Central memory CD8-positive, alpha-beta T cell (primary cell): ENCODE results near the gene ACTR5.
"Not testable (repeated sequence)": the region's sequence is repeated elsewhere in the genome, so short reads cannot be mapped to it uniquely, and the experiment has no call there.

Source experiments
- ATAC-seq: fragments of 150-1000 bp; cut with Tn5 transposase; replicated peaks from 2 replicates; pipeline ENCODE4 v1.10.0; 2022; ENCODE audit warnings: mild to moderate bottlenecking, moderate FRiP score, moderate number of reproducible peaks; ENCODE audit not compliant: poor library complexity, severe bottlenecking; ENCODE audit errors: extremely low read depth
- DNase-seq, 2 donors: peaks; one replicate each; pipeline ENCODE4 v3.0.0; 2021; ENCODE audit warnings: low spot score in 2 of 2
- H3K27ac Mint-ChIP-seq: one replicate; pipeline ENCODE4 v1.8.0; 2022; ENCODE audit warnings: low read depth, mild to moderate bottlenecking, moderate library complexity, mixed read lengths
- H3K27me3 Mint-ChIP-seq: one replicate; pipeline ENCODE4 v1.8.0; 2022; ENCODE audit warnings: mixed read lengths
- H3K36me3 Mint-ChIP-seq: one replicate; pipeline ENCODE4 v1.8.0; 2022; ENCODE audit warnings: mild to moderate bottlenecking, moderate library complexity, mixed read lengths; ENCODE audit not compliant: insufficient read depth
- H3K4me1 Mint-ChIP-seq: one replicate; pipeline ENCODE4 v1.8.0; 2022; ENCODE audit warnings: mixed read lengths
- H3K4me3 Mint-ChIP-seq: one replicate; pipeline ENCODE4 v1.8.0; 2022; ENCODE audit warnings: mild to moderate bottlenecking, moderate library complexity, mixed read lengths
- H3K9me3 Mint-ChIP-seq: one replicate; pipeline ENCODE4 v1.8.0; 2022; ENCODE audit warnings: mixed read lengths

Gene ACTR5

GRCh38 chr20:38805502-38805957 is 57.3 kb downstream of the ACTR5 start, which contains the start of gene PPP1R16B:
PPP1R16B (plus strand) TSS chr20:38805697; CDS start chr20:38835926, 30,229 bp downstream.
- ATAC-seq (peak; percentile 69), DNase-seq (peak; percentile 79 to 87)
- Mint-ChIP-seq H3K4me3 (peak within 1 kb of the TSS; percentile 84), H3K27ac (peak within 1 kb of the TSS; percentile 95), H3K27me3 (no peaks in the 10 kb centered on the region), H3K9me3 (no peaks in the 10 kb centered on the region), H3K36me3 (peaks cover 55% of the 10 kb centered on the region), H3K4me1 (peaks cover 54% of the 10 kb centered on the region)

- peak; percentile 5 for ATAC-seq
- peak overlapping the region; percentile 95 for H3K27ac Mint-ChIP-seq
- H3K4me1 Mint-ChIP-seq = peaks cover 61% of the 10 kb centered on the region
- H3K4me3 Mint-ChIP-seq = peak overlapping the region; percentile 84
- peaks cover 60% of the 10 kb centered on the region for H3K36me3 Mint-ChIP-seq
- H3K27me3 Mint-ChIP-seq = no peaks in the 10 kb centered on the region
- peak; percentile 40 to 51 for DNase-seq
- H3K9me3 Mint-ChIP-seq = no peaks in the 10 kb centered on the region
Observed at GRCh38 chr20:38805958-38806854, 57.9 kb downstream of the ACTR5 start.

GRCh38 chr20:38806855-38807655 is 58.8 kb downstream of the ACTR5 start:
- peak; percentile 44 to 61 for DNase-seq
- peak; percentile 6 for ATAC-seq
- Mint-ChIP-seq H3K27me3 (no peaks in the 10 kb centered on the region), H3K4me1 (peaks cover 69% of the 10 kb centered on the region), H3K36me3 (peaks cover 64% of the 10 kb centered on the region), H3K4me3 (peak overlapping the region; percentile 84), H3K27ac (peak overlapping the region; percentile 95), H3K9me3 (no peaks in the 10 kb centered on the region)

- H3K4me1 Mint-ChIP-seq = peaks cover 80% of the 10 kb centered on the region
- H3K4me3 Mint-ChIP-seq = peak overlapping the region; percentile 84
- DNase-seq = no peak
- no peaks in the 10 kb centered on the region for H3K9me3 Mint-ChIP-seq
- peaks cover 68% of the 10 kb centered on the region for H3K36me3 Mint-ChIP-seq
- no peak for ATAC-seq
- H3K27ac Mint-ChIP-seq = peak overlapping the region; percentile 90
- H3K27me3 Mint-ChIP-seq = no peaks in the 10 kb centered on the region
Observed at GRCh38 chr20:38809942-38810341, 61.7 kb downstream of the ACTR5 start.

- Mint-ChIP-seq H3K27ac (peak overlapping the region; percentile 56), H3K4me1 (peaks cover 88% of the 10 kb centered on the region), H3K27me3 (no peaks in the 10 kb centered on the region), H3K9me3 (no peaks in the 10 kb centered on the region), H3K4me3 (peak overlapping the region; percentile 84), H3K36me3 (peaks cover 64% of the 10 kb centered on the region)
- ATAC-seq (no peak), DNase-seq (no peak)
Observed at GRCh38 chr20:38810926-38811630, 62.8 kb downstream of the ACTR5 start.

GRCh38 chr20:38811769-38812168 is 63.5 kb downstream of the ACTR5 start:
- H3K4me3 Mint-ChIP-seq = no peak overlapping the region
- no peaks in the 10 kb centered on the region for H3K9me3 Mint-ChIP-seq
- H3K36me3 Mint-ChIP-seq = peaks cover 62% of the 10 kb centered on the region
- no peak for ATAC-seq
- DNase-seq = no peak
- H3K27ac Mint-ChIP-seq = peak overlapping the region; percentile 56
- peaks cover 94% of the 10 kb centered on the region for H3K4me1 Mint-ChIP-seq
- H3K27me3 Mint-ChIP-seq = no peaks in the 10 kb centered on the region

GRCh38 chr20:38812182-38812581 is 63.9 kb downstream of the ACTR5 start:
- H3K36me3 Mint-ChIP-seq = peaks cover 58% of the 10 kb centered on the region
- H3K4me3 Mint-ChIP-seq = no peak overlapping the region
- no peaks in the 10 kb centered on the region for H3K27me3 Mint-ChIP-seq
- no peaks in the 10 kb centered on the region for H3K9me3 Mint-ChIP-seq
- DNase-seq (no peak), ATAC-seq (no peak)
- H3K27ac Mint-ChIP-seq = peak overlapping the region; percentile 52
- H3K4me1 Mint-ChIP-seq = peaks cover 94% of the 10 kb centered on the region

GRCh38 chr20:38812709-38813573 is 64.7 kb downstream of the ACTR5 start:
- H3K4me1 Mint-ChIP-seq = peaks cover 94% of the 10 kb centered on the region
- H3K27ac Mint-ChIP-seq = peak overlapping the region; percentile 52
- DNase-seq = no peak
- H3K9me3 Mint-ChIP-seq = no peaks in the 10 kb centered on the region
- H3K36me3 Mint-ChIP-seq = peaks cover 51% of the 10 kb centered on the region
- no peak overlapping the region for H3K4me3 Mint-ChIP-seq
- ATAC-seq = no peak
- no peaks in the 10 kb centered on the region for H3K27me3 Mint-ChIP-seq

GRCh38 chr20:38813574-38813962 is 65.3 kb downstream of the ACTR5 start:
- Mint-ChIP-seq H3K36me3 (peaks cover 52% of the 10 kb centered on the region), H3K4me1 (peaks cover 95% of the 10 kb centered on the region)
- H3K27me3 Mint-ChIP-seq, DNase-seq, H3K27ac Mint-ChIP-seq, ATAC-seq, H3K4me3 Mint-ChIP-seq, H3K9me3 Mint-ChIP-seq: not testable (repeated sequence)

GRCh38 chr20:38815446-38815845 is 67.2 kb downstream of the ACTR5 start:
- Mint-ChIP-seq H3K36me3 (peaks cover 47% of the 10 kb centered on the region), H3K27ac (peak overlapping the region; percentile 84), H3K4me1 (peaks cover 88% of the 10 kb centered on the region), H3K9me3 (no peaks in the 10 kb centered on the region), H3K27me3 (no peaks in the 10 kb centered on the region), H3K4me3 (no peak overlapping the region)
- DNase-seq = no peak
- no peak for ATAC-seq

GRCh38 chr20:38818113-38819065 is 70.1 kb downstream of the ACTR5 start:
- H3K27ac Mint-ChIP-seq = peak overlapping the region; percentile 83
- H3K9me3 Mint-ChIP-seq = peaks cover 8% of the 10 kb centered on the region
- H3K4me3 Mint-ChIP-seq = peak overlapping the region; percentile 16
- ATAC-seq = no peak
- DNase-seq = no peak
- peaks cover 80% of the 10 kb centered on the region for H3K4me1 Mint-ChIP-seq
- H3K27me3 Mint-ChIP-seq = no peaks in the 10 kb centered on the region
- peaks cover 48% of the 10 kb centered on the region for H3K36me3 Mint-ChIP-seq
